Measurements from ENCODE around the gene OR3A3. TPM values are rescaled to one million over a fixed set of nuclear protein-coding genes. Genes with fewer than 3 reads are reported as not detected.

The OR3A3 gene
- total RNA-seq, result not detected

DNA sequence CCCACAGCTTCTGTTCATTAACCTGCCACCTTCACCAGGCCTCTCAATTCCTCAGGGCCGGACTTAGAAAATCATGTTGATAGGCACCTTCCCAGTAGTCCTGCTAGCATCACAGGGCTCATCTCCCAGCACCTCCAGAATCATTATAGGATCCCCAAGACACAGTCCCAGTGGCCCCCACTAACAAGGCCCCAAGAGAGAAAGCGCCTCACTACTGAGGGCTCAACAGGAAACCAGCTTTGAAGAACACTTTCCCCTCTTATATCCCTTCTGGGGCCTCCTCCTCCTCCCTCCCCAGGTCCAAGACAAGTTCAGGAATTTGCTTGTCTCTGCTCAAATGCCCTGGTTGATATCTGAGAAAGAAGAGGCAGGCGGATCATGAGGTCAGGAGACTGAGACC lies at the start of gene OR3A3:
Gene OR3A3 (plus strand): TSS at position 301 of the 400 bp plus-strand sequence.

DNA sequence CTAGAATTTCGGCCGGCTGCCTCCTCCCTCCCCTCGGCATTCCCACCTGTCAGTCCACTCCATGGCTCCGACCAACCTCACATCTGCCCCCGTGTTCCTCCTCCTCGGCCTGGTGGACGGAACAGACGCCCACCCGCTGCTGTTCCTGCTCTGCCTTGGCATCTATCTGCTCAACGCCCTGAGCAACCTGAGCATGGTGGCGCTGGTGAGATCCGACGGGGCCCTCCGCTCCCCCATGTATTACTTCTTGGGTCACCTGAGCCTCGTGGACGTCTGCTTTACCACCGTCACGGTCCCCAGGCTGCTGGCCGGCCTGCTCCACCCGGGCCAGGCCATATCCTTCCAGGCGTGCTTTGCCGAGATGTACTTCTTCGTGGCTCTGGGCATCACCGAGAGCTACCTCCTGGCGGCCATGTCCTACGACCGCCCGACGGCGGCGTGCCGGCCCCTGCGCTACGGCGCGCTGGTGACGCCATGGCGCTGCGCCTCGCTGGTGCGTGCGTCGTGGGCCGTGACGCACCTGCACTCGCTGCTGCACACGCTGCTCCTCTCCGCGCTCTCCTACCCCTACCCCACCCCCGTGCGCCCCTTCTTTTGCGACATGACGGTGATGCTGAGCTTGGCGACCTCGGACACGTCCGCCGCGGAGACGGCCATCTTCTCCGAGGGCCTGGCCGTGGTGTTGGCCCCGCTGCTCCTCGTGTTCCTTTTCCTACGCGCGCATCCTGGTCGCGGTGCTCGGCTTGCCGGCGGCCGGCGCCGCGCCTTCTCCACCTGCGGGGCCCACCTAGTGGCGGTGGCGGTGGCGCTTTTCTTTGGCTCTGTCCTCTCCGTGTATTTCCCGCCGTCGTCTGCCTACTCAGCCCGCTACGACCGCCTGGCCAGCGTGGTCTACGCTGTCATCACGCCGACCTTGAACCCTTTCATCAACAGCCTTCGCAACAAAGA lies 25.0 kb upstream of the OR3A3 start, which contains the start of gene OR3A2:
Gene OR3A2 (minus strand): TSS at position 440 of the 948 bp plus-strand sequence.

DNA sequence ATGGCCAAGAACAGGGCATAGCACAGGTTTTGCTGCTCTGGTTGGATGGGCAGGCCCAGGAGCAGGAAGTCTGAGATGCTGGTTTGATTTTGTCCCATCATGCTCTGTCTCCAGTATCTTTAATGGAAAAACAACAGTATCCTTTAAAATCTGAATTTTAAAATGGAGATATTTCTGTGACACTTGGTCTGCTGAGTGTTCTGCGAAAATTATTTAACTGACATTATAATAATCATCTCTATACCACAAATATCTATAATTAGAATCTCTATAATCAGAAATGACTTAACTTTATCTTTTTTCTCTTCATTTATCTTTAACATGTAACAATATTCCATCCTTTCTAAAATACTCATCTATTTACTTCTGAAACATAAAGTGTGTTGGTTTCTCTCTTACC lies 12.9 kb upstream of the OR3A3 start, which contains the start of gene OR1E1:
Gene OR1E1 (minus strand): TSS at position 101 of the 400 bp plus-strand sequence. CDS start 0 bp downstream, at position 101.

DNA sequence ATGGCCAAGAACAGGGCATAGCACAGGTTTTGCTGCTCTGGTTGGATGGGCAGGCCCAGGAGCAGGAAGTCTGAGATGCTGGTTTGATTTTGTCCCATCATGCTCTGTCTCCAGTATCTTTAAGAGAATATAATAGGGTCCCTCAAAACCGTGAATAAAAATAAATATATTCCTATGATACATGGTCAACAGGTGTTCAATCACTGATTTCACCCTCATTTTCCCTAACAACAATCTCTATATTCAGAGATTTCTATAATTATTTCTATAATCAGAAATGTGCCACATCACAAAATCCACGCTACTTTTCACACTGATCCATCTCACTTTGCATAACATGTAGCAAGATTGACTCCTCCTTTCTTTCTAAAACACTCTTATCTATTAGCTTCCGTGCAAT lies 22.6 kb downstream of the OR3A3 start, which contains the start of gene OR1E2:
Gene OR1E2 (minus strand): TSS at position 101 of the 400 bp plus-strand sequence. CDS start 0 bp downstream, at position 101.

DNA sequence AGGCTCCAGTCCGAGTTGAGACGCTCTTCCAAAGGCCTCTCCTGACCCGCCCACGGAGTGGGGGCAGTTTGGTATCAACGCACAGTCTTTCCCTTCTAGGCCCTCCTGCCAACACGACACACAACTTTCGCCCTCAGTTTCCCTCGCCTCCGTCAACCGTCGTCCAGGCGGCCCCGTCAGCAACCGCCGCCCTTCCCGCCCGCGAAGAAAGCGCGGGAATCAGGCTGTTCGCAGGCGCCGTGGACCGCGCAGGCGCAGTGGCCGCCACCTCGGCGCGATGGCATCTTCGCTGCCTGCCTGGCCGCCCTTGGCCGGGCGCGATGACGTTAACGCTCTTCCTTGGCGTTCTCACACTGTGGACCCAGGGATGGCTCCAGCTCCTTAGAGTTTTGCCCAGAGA lies 60.4 kb downstream of the OR3A3 start, which contains the start of gene SPATA22:
Gene SPATA22 (minus strand): TSS at position 221 of the 400 bp plus-strand sequence. CDS start 2,494 bp downstream, outside the sequence.

Small RNA genes within 50 kb of the gene (small RNA-seq; reads per million reads assigned to genes)
- gene OR1AC1P, result not detected

Other genes starting within 250 kb of the OR3A3 start
- not detected for gene OR1A2, start 213.9 kb upstream of the OR3A3 start, total RNA-seq
- not detected for gene OR1A1, start 203.7 kb upstream of the OR3A3 start, total RNA-seq
- gene OR3A1, start 113.0 kb upstream of the OR3A3 start, total RNA-seq, result 0.69 TPM
- gene OR3A2, start 25.1 kb upstream of the OR3A3 start, total RNA-seq, result 9.7 TPM
- not detected for gene OR1E1, start 13.0 kb upstream of the OR3A3 start, total RNA-seq
- not detected for gene OR1E2, start 22.5 kb downstream of the OR3A3 start, total RNA-seq
- 2.8 TPM for gene SPATA22, start 60.4 kb downstream of the OR3A3 start, total RNA-seq
- 1.8 TPM for gene ASPA, start 64.6 kb downstream of the OR3A3 start, total RNA-seq
- gene TRPV3, start 146.4 kb downstream of the OR3A3 start, total RNA-seq, result 2.8 TPM
- gene TRPV1, start 198.0 kb downstream of the OR3A3 start, total RNA-seq, result 7.2 TPM
- gene SHPK, start 224.9 kb downstream of the OR3A3 start, total RNA-seq, result 13.1 TPM
- gene CTNS, start 225.4 kb downstream of the OR3A3 start, total RNA-seq, result 13.1 TPM